HG03378 (cell line): ENCODE data around the gene SYAP1.
"Not testable (repeated sequence)": the region's sequence is repeated elsewhere in the genome, so short reads cannot be mapped to it uniquely, and the experiment has no call there.

Experiments used
- ATAC-seq: cut with Tn5 transposase; IDR thresholded peaks from one replicate; pipeline ENCODE4 v1.9.1; 2021; ENCODE audit warnings: mild to moderate bottlenecking, moderate library complexity; ENCODE audit not compliant: unreplicated experiment

SYAP1 gene

GRCh38 chrX:16774746-16775145 lies 55.3 kb downstream of the SYAP1 start:
- ATAC-seq, result no peak

GRCh38 chrX:16778545-16778944 lies 59.1 kb downstream of the SYAP1 start:
- no peak for ATAC-seq

GRCh38 chrX:16778993-16779392 lies 59.6 kb downstream of the SYAP1 start:
- no peak for ATAC-seq

- not testable (repeated sequence) for ATAC-seq
Measured at GRCh38 chrX:16779815-16780214, 60.4 kb downstream of the SYAP1 start.

- no peak for ATAC-seq
Measured at GRCh38 chrX:16783452-16783851, 64.0 kb downstream of the SYAP1 start.

GRCh38 chrX:16784440-16784839 lies 65.0 kb downstream of the SYAP1 start:
- not testable (repeated sequence) for ATAC-seq

GRCh38 chrX:16785247-16786138 lies 66.1 kb downstream of the SYAP1 start:
- ATAC-seq, result no peak

- ATAC-seq, result peak; percentile 99
Measured at GRCh38 chrX:16786139-16786790, 66.9 kb downstream of the SYAP1 start, which contains the start of gene TXLNG. Gene TXLNG, plus strand, starts transcription at chrX:16786466. Its CDS starts 22 bp downstream, at chrX:16786488.

GRCh38 chrX:16786791-16787735 lies 67.7 kb downstream of the SYAP1 start:
- no peak for ATAC-seq

GRCh38 chrX:16788477-16788876 lies 69.1 kb downstream of the SYAP1 start:
- no peak for ATAC-seq

- ATAC-seq, result no peak
Measured at GRCh38 chrX:16796298-16796697, 76.9 kb downstream of the SYAP1 start.

- ATAC-seq, result no peak
Measured at GRCh38 chrX:16797358-16797757, 77.9 kb downstream of the SYAP1 start.

- no peak for ATAC-seq
Measured at GRCh38 chrX:16797841-16798240, 78.4 kb downstream of the SYAP1 start.

- ATAC-seq, result peak; percentile 81
Measured at GRCh38 chrX:16804923-16805464, 85.6 kb downstream of the SYAP1 start.

- no peak for ATAC-seq
Measured at GRCh38 chrX:16807548-16807947, 88.1 kb downstream of the SYAP1 start.

GRCh38 chrX:16807976-16808542 lies 88.6 kb downstream of the SYAP1 start:
- ATAC-seq, result no peak

- no peak for ATAC-seq
Measured at GRCh38 chrX:16814597-16814996, 95.2 kb downstream of the SYAP1 start.
